GM19043 (cell line): ENCODE results near the gene MAP1LC3C.
A peak's percentile ranks its signal among the peaks of the same experiment; 100 is the strongest.
"Not testable (repeated sequence)": the region's sequence is repeated elsewhere in the genome, so short reads cannot be mapped to it uniquely, and the experiment has no call there.

ENCODE experiments used
- ATAC-seq: cut with Tn5 transposase; IDR thresholded peaks from one replicate; pipeline ENCODE4 v1.9.1; 2021; ENCODE audit warnings: low read depth; ENCODE audit not compliant: unreplicated experiment

Gene MAP1LC3C

DNA sequence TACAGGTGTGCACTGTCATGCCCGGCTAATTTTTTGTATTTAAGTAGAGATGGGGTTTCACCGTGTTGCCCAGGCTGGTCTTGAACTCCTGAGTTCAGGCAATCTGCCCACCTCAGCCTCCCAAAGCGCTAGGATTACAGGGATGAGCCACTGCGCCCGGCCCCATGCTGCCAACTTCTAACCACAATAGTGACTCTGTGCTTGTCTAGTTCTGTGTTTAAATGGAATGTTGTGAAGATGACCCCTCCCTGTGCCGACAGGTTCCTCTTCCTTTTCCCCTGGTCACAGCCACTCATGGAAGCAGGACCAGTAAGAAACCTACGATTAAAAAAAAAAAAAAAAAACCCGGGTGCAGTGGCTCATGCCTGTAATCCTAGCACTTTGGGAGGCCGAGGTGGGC lies 4.7 kb downstream of the MAP1LC3C start:
- ATAC-seq = no peak

DNA sequence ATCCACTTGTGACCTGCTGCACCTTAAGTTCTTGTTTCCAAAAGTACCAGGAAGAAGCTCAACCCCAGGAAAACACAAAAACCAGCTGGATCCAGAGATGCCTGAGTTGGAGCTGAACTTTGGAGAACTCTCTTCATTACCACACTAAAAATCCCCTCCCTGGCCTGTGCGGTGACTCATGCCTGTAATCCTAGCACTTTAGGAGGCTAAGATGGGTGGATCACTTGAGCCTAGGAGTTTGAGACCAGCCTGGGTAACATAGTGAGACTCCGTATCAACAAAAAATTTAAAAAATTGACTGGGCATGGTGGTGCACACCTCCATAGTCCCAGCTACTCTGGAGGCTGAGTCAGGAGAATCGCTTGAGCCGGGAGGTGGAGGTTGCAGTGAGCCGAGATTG lies 6.2 kb downstream of the MAP1LC3C start:
- no peak for ATAC-seq

- ATAC-seq = no peak
Measured at GRCh38 chr1:241990040-241990439, 8.9 kb downstream of the MAP1LC3C start.

DNA sequence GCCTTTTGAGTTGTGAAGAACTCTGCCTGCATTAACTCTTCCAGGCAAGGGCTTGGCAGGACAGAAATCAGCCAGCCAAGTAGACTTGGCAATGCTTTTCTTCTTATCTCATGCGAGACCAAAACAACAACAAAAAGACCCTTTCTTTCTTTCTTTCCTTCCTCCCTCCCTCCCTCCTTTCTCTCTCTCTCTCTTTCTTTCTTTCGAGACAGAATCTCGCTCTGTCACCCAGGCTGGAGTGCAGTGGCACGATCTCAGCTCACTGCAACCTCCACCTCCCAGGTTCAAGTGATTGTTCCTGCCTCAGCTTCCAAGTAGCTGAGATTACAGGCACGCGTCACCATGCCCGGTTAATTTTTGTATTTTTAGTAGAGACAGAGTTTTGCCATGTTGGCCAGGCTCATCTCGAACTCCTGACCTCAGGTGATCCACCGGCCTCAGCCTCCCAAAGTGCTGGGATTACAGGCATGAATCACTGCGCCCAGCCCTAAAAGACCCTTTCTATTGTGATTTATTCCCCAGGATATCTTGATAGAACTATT lies 10.4 kb downstream of the MAP1LC3C start:
- ATAC-seq = not testable (repeated sequence)

DNA sequence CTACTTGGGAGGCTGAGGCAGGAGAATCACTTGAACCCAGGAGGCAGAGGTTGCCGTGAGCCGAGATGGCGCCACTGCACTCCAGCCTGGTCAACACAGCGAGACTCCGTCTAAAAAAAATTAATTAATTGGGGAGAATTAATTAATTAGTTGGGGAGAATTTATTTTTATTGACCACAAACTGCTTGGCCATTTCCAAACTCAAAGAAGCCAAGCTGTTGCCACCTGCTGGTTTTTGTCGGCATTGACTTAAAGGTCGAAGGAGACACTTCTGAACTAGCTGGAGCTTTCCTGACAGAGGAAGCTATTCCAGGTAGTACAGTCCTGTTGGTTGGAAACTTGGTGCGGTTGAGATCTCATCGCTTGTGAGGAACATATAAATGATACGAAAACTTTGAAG lies 13.1 kb downstream of the MAP1LC3C start:
- peak; percentile 77 for ATAC-seq

DNA sequence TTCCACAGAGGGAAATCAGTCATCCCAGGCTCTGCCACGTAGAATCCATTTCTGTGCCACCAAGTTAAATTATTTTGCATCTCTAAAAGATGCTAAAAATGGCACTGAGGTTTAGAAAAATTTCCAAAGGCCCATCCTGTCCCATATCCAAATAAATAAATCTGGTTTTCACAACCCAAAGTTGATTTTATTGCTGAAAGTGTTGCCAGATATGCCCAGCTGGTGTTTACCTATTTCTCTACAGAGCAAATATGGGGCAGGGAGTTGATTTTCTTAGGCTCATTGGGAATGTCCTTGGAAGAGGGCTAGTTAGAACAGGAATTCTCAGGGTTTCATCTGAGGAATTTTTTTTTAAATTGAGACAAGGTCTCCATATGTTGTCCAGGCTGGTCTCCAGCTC lies 19.0 kb downstream of the MAP1LC3C start:
- no peak for ATAC-seq

DNA sequence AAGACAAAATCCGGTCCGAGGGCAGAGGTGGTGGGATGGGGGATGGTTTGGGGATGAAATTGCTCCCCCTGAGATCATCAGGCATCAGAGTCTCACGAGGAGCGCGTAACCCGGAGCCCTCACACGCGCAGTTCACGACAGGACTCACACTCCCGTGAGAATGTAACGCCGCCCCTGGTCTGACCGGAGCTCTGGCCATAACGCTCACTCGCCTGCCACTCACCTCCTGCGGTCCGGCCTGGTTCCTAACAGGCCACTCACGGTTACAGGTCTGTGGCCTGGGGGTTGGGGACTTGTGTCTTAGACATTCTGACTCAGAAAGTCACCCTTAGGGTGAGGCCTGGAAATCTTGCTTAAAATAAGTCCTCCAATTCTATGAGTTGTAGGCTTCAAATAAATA lies 19.8 kb downstream of the MAP1LC3C start:
- ATAC-seq = no peak

DNA sequence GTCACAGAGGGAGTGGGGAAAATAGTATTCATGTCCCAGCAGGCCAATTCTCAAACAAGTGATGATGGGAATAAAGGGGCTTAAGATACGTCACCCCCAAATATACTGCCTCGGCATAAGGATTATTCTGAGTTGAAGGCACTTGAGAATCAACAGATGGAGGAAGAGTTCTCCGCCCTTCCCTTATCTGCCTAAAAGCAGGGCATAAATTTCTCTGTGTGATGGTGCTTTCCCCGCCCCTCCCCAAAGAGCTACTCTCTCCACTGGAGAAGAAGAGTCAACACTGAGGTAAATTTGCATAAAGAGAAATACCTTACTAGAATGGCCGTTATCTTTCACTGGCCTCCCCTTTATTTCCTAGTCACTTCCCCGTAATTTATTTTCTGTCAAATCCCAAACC lies 22.7 kb downstream of the MAP1LC3C start:
- no peak for ATAC-seq

GRCh38 chr1:241972703-241973369 lies 26.1 kb downstream of the MAP1LC3C start:
- no peak for ATAC-seq

DNA sequence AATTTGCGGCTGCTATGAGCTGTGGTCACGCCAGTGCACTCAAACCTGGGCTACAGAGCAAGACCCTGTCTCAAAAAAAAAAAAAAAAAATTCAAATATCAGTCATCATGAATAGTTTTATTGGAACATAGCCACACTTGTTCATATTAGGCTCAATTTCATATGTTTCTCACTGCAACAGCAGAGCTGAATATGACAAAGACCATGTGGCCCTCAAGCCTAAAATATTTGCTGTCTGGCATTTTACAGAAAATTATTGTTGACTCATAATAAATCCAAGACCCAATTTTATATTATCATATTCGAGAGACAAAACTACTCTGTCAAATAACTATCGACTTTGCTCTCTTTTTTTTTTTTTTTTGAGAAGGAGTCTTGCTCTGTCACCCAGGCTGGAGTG lies 30.3 kb downstream of the MAP1LC3C start:
- no peak for ATAC-seq

- ATAC-seq = no peak
Measured at GRCh38 chr1:241964550-241965282, 34.2 kb downstream of the MAP1LC3C start.

- ATAC-seq = no peak
Measured at GRCh38 chr1:241963722-241964121, 35.2 kb downstream of the MAP1LC3C start.

- ATAC-seq = no peak
Measured at GRCh38 chr1:241962153-241962552, 36.7 kb downstream of the MAP1LC3C start.

- ATAC-seq = no peak
Measured at GRCh38 chr1:241957692-241958494, 41.0 kb downstream of the MAP1LC3C start, which contains the start of gene BECN2. Gene BECN2, plus strand, starts transcription at chr1:241957767. Its CDS starts 0 bp downstream, at chr1:241957767.

DNA sequence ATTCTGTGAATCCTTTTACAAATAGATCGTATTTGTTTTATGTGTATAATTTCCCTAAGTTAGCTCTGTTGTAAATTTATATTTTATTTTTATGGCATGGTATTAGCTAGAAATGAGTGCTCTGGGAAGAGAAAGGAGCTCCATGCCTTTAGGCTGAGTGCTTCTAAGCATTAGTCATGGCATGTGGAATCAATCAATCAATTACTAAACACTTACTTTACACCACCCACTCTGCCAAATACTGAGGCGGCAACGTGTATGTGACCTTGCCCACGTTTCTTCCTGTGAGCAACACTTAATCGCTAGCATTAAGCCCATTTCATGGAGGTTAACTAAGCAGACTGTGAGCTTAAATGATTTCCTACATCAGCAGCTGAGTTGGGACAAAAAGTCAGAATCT lies 48.5 kb downstream of the MAP1LC3C start:
- ATAC-seq = no peak

DNA sequence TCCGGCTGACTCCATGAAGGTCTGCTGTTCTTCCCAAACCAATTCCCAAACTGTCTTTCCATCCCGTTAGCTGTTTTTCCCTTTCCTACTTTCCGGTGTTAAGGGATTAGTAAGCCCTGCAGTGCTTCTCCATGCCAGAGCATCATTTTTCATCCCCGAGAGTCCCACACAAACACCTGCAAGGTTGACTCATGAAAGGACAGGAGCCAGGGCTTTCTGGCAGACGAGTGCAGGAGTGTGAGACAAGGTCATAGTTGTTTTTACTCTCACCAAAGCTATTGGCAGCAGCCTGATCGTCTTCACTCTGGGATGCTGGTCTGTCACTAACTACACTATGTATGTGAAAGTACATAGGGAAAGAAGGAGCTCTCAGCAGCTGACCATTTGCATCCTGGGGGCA lies 51.5 kb downstream of the MAP1LC3C start:
- no peak for ATAC-seq
